CD4-positive, alpha-beta T cell treated with Interleukin-15 for 1 hour (primary cell): ENCODE data around the gene SUSD3.
"Not testable (repeated sequence)": the region's sequence is repeated elsewhere in the genome, so short reads cannot be mapped to it uniquely, and the experiment has no call there.

Experiments
- DNase-seq: peaks from one replicate; pipeline ENCODE4 v3.0.0-alpha.2; 2020

SUSD3 gene

GRCh38 chr9:93058355-93059010 lies at the start of gene SUSD3:
Gene SUSD3, plus strand, starts transcription at chr9:93058701. Its CDS starts 42 bp downstream, at chr9:93058743.
- peak; percentile 75 for DNase-seq

- no peak for DNase-seq
Observed at GRCh38 chr9:93009337-93010015, 49.0 kb upstream of the SUSD3 start.

- no peak for DNase-seq
Observed at GRCh38 chr9:93010056-93010455, 48.4 kb upstream of the SUSD3 start.

GRCh38 chr9:93010704-93011103 lies 47.8 kb upstream of the SUSD3 start:
- DNase-seq, result no peak

- no peak for DNase-seq
Observed at GRCh38 chr9:93011114-93011513, 47.4 kb upstream of the SUSD3 start.

- DNase-seq, result no peak
Observed at GRCh38 chr9:93012963-93013855, 45.3 kb upstream of the SUSD3 start.

GRCh38 chr9:93013856-93014582 lies 44.5 kb upstream of the SUSD3 start:
- no peak for DNase-seq

- not testable (repeated sequence) for DNase-seq
Observed at GRCh38 chr9:93015190-93015589, 43.3 kb upstream of the SUSD3 start.

GRCh38 chr9:93017621-93018020 lies 40.9 kb upstream of the SUSD3 start:
- DNase-seq, result no peak

GRCh38 chr9:93020151-93020550 lies 38.4 kb upstream of the SUSD3 start:
- no peak for DNase-seq

- peak; percentile 69 for DNase-seq
Observed at GRCh38 chr9:93020771-93021670, 37.5 kb upstream of the SUSD3 start.

GRCh38 chr9:93022066-93022465 lies 36.4 kb upstream of the SUSD3 start:
- no peak for DNase-seq

- no peak for DNase-seq
Observed at GRCh38 chr9:93022721-93023520, 35.6 kb upstream of the SUSD3 start.

GRCh38 chr9:93023521-93023815 lies 35.0 kb upstream of the SUSD3 start:
- no peak for DNase-seq

- DNase-seq, result no peak
Observed at GRCh38 chr9:93024646-93024910, 33.9 kb upstream of the SUSD3 start.

GRCh38 chr9:93024986-93025630 lies 33.4 kb upstream of the SUSD3 start:
- DNase-seq, result no peak

- DNase-seq, result no peak
Observed at GRCh38 chr9:93025736-93026135, 32.8 kb upstream of the SUSD3 start.

GRCh38 chr9:93026640-93027039 lies 31.9 kb upstream of the SUSD3 start:
- no peak for DNase-seq

GRCh38 chr9:93027750-93028149 lies 30.8 kb upstream of the SUSD3 start:
- DNase-seq, result no peak

GRCh38 chr9:93028448-93029006 lies 30.0 kb upstream of the SUSD3 start:
- DNase-seq, result peak; percentile 85
